ENCODE data around the gene RABGAP1L. TPM values are rescaled to one million over a fixed set of nuclear protein-coding genes. Genes with fewer than 3 reads are reported as not detected.

Gene RABGAP1L
- total RNA-seq, 1 donor, result 29.8 TPM

DNA sequence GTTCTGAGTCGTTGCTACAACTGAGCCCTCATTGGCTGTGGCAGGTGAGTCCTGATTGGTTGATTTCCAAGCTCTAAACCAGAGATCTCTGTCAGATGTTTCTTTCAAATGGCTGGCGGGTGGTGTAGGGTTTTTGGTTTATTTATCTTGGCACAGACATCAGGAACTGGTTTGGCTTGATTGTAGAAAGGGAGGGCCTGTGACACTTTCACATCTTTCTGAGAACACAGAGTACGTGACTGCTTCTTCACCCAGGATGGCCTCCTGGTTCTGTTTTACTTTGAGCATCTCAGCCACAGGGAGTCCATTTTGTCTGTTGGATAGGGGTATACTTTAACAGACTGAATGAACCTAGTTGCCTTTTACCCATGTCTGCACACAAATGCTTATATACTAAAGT lies 199.0 kb downstream of the RABGAP1L start:
- TF ChIP-seq, protein P1, sequence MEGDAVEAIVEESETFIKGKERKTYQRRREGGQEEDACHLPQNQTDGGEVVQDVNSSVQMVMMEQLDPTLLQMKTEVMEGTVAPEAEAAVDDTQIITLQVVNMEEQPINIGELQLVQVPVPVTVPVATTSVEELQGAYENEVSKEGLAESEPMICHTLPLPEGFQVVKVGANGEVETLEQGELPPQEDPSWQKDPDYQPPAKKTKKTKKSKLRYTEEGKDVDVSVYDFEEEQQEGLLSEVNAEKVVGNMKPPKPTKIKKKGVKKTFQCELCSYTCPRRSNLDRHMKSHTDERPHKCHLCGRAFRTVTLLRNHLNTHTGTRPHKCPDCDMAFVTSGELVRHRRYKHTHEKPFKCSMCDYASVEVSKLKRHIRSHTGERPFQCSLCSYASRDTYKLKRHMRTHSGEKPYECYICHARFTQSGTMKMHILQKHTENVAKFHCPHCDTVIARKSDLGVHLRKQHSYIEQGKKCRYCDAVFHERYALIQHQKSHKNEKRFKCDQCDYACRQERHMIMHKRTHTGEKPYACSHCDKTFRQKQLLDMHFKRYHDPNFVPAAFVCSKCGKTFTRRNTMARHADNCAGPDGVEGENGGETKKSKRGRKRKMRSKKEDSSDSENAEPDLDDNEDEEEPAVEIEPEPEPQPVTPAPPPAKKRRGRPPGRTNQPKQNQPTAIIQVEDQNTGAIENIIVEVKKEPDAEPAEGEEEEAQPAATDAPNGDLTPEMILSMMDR (IDR thresholded peaks at IDR 0.05; ENCODE audit: insufficient read depth, low read depth, low read length), result no peak
- DNase-seq (ENCODE audit: low read depth), result no peak
- H3K4me3 ChIP-seq (ENCODE audit: low read depth, low read length), result no peak overlapping the region

DNA sequence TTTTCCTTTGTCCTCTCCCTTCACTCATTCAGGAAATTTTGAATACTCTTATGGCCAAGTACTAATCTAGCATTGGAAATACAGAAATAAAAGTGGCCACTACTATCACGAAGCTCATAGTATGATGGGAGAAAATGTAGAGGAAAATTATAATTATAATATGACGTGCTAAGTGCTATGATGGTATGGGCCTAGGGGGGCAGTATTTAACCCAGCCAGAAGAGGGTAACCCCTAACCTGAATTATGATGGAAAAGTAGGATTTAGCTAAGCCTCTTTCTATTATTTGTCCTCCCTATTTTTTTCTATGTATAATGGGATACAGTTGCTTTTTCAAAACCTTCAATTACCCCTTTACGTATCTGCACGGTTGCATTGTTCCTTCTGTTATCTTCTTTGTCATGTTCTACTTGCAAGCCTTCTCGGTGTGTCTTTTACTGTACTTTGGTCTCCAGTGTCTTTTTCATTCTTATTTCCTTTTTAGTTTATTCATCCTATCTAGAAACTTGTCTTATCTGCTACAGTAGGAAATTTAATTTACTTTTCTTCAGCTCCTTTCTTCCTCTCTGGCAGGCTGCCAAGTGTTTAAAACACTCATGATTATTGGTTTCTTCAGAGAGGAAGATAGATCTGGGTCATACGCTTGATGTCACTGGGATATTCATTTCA lies 199.6 kb downstream of the RABGAP1L start:
- DNase-seq (ENCODE audit: low read depth), result no peak
- TF ChIP-seq, protein P1 (IDR thresholded peaks at IDR 0.05; ENCODE audit: insufficient read depth, low read depth, low read length), result no peak
- no peak overlapping the region for H3K4me3 ChIP-seq (ENCODE audit: low read depth, low read length)

DNA sequence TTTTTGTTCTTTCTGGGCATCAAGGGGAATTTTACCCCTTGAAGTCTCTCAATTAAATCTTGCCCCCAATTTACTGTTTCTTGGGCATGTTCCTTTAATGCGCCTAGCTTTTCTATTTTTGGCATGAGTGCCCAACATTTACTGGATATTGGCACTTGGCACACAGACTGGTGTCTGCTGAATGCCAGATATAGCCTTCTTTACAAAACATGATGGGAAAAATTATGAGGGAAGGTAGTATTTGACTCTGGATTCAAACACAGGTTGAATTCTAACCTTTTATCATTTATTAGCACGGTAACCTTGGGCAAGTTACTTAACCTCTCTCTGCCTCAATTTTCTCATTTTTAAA lies 200.1 kb downstream of the RABGAP1L start:
- DNase-seq (ENCODE audit: low read depth), result no peak
- TF ChIP-seq, protein P1 (IDR thresholded peaks at IDR 0.05; ENCODE audit: insufficient read depth, low read depth, low read length), result no peak
- H3K4me3 ChIP-seq (ENCODE audit: low read depth, low read length), result no peak overlapping the region

DNA sequence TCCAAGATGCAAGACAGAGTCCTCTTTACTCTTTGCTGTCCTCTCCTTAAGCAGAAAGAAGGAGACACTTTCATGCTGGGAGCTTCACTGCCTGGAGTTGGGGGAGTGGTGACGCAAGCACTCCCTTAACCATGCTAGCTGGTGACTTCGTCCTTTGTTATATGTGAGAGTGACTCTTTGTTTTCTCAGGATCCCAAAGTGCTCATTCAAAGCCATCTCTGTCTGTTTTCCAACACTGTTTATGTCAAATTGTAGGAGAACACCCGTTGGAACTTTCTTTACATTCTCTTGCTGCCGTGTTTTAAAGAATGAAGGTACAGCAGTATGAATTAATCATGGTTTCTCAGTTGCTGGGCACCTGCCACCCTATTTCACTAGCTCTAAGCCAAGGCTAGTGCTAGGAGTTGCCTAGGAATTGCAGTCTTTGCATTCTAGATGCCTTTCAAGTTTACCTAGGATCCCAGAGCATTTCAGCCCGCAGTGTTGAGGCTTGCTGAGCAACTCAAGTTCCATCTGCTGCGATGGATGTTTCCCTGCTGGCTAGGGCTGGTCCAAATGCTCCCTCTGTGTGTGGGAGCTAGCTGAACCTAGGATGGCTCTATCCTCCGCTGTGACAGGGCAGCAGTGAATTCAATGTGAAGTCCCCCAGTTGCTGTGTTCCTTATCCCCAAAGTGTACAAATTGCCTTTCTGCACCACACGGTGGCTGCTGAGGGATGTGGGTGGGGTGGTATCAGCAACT lies 205.8 kb downstream of the RABGAP1L start:
- TF ChIP-seq, protein P1 (IDR thresholded peaks at IDR 0.05; ENCODE audit: insufficient read depth, low read depth, low read length), result no peak
- no peak overlapping the region for H3K4me3 ChIP-seq (ENCODE audit: low read depth, low read length)
- no peak for DNase-seq (ENCODE audit: low read depth)

DNA sequence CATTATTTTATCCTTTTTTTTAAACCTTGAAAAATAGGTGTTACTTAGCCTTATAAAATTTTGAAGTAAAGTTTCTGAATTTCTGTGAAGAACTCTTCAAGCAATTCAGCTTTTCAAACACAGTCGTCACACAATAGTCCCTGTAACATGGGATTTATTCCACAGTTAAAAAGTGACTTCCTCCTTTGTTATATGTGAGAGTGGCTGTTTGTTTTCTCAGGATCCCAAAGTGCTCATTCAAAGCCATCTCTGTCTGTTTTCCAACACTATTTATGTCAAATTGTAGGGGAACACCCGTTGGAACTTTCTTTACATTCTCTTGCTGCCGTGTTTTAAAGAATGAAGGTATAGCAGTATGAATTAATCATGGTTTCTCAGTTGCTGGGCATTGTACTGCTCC lies 207.6 kb downstream of the RABGAP1L start:
- no peak overlapping the region for H3K4me3 ChIP-seq (ENCODE audit: low read depth, low read length)
- TF ChIP-seq, protein P1 (IDR thresholded peaks at IDR 0.05; ENCODE audit: insufficient read depth, low read depth, low read length), result no peak
- DNase-seq (ENCODE audit: low read depth), result no peak

DNA sequence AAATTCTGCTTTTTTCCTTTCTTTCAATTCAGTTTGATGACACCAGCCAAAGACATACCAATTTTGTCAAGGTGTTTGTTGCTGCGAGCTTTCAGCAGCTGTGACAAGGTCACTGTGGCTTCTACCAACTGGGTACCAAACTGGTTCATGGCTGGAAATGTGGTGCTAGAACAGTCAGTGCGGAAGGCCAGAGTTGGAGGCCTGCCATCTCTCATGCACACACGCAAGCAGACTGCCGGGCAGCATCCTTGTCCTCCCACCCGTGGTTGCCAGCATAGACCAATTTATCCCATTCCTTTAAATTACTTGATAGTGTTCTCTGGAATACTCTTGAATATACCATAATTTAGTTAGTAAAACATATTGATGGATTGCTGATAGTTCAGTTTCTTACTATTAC lies 208.6 kb downstream of the RABGAP1L start:
- DNase-seq (ENCODE audit: low read depth), result no peak
- TF ChIP-seq, protein P1 (IDR thresholded peaks at IDR 0.05; ENCODE audit: insufficient read depth, low read depth, low read length), result no peak
- no peak overlapping the region for H3K4me3 ChIP-seq (ENCODE audit: low read depth, low read length)
